CD14-positive monocyte (primary cell): Measurements from ENCODE around the gene SYNJ2. TPM values are rescaled to one million over a fixed set of nuclear protein-coding genes. Genes with fewer than 3 reads are reported as not detected.
A peak's percentile ranks its signal among the peaks of the same experiment; 100 is the strongest.

Experiments used
- DNase-seq, 3 donors: peaks; one replicate each; pipeline ENCODE4 v3.0.0-alpha.2; 2011 to 2022
- H2AFZ ChIP-seq: 2 replicates; pipeline ENCODE4 v1.6.0; 2012; ENCODE audit warnings: mild to moderate bottlenecking, low read depth, low read length, inconsistent platforms; ENCODE audit not compliant: insufficient read depth, poor library complexity, severe bottlenecking
- H3K27ac ChIP-seq, 2 donors: 1 replicate in 1 of 2; 2 replicates in 1 of 2; pipeline ENCODE4 v1.5.1; 2012 to 2013; ENCODE audit warnings: low read length in 2 of 2, control low read depth in 1 of 2, inconsistent platforms in 1 of 2, low read depth in 1 of 2, mild to moderate bottlenecking in 1 of 2
- H3K27me3 ChIP-seq, 2 donors: one replicate each; pipeline versions ENCODE4 v1.6.0 to v1.6.1; 2011 to 2013; ENCODE audit warnings: low read length in 2 of 2; ENCODE audit not compliant: control insufficient read depth in 2 of 2, insufficient read depth in 2 of 2
- H3K36me3 ChIP-seq, 2 donors: replicated peaks in 1 of 2; 1 replicate in 1 of 2; 2 replicates in 1 of 2; pipeline versions ENCODE4 v1.5.1 to v1.6.1; 2012 to 2013; ENCODE audit warnings: low read length in 2 of 2, control low read depth in 1 of 2, inconsistent platforms in 1 of 2, mild to moderate bottlenecking in 1 of 2; ENCODE audit not compliant: insufficient read depth in 2 of 2, control insufficient read depth in 1 of 2
- H3K4me1 ChIP-seq, 2 donors: 1 replicate in 1 of 2; 2 replicates in 1 of 2; pipeline versions ENCODE4 v1.5.1 to v1.6.1; 2012 to 2013; ENCODE audit warnings: low read length in 2 of 2, control low read depth in 1 of 2, inconsistent platforms in 1 of 2, mild to moderate bottlenecking in 1 of 2, moderate library complexity in 1 of 2; ENCODE audit not compliant: insufficient read depth in 2 of 2, control insufficient read depth in 1 of 2
- H3K4me2 ChIP-seq: replicated peaks from 2 replicates; pipeline ENCODE3; 2012; ENCODE audit warnings: low read length, moderate library complexity, mild to moderate bottlenecking; ENCODE audit not compliant: poor library complexity, severe bottlenecking; ENCODE audit errors: extremely low read depth
- H3K4me3 ChIP-seq, 3 experiments: fragments of 200-600 bp in 1 of 3; sonication (generic) in 1 of 3; replicated peaks in 1 of 3; 1 replicate in 2 of 3; 2 replicates in 1 of 3; pipeline ENCODE4 v1.5.1; 2011 to 2013; ENCODE audit warnings: low read length in 3 of 3, mild to moderate bottlenecking in 3 of 3, control low read depth in 2 of 3, low read depth in 2 of 3, inconsistent platforms in 1 of 3, moderate library complexity in 1 of 3
- H3K79me2 ChIP-seq: 2 replicates; pipeline ENCODE4 v1.6.0; 2012; ENCODE audit warnings: mild to moderate bottlenecking, control low read depth, inconsistent platforms, low read length, moderate library complexity; ENCODE audit not compliant: insufficient read depth
- H3K9ac ChIP-seq: 2 replicates; pipeline ENCODE4 v1.6.0; 2017; ENCODE audit warnings: low read length, mild to moderate bottlenecking; ENCODE audit not compliant: insufficient read depth, poor library complexity, severe bottlenecking
- H3K9me3 ChIP-seq, 2 donors: replicated peaks in 1 of 2; 1 replicate in 1 of 2; 2 replicates in 1 of 2; pipeline versions ENCODE4 v1.5.1 to v1.6.1; 2012 to 2013; ENCODE audit warnings: low read length in 2 of 2, control low read depth in 1 of 2; ENCODE audit not compliant: control insufficient read depth in 1 of 2, insufficient read depth in 1 of 2
- H4K20me1 ChIP-seq: 2 replicates; pipeline ENCODE4 v1.6.0; 2012; ENCODE audit warnings: mild to moderate bottlenecking, low read length, control low read depth, moderate library complexity; ENCODE audit not compliant: insufficient read depth
- H3K27ac Mint-ChIP-seq, 7 donors: one replicate each; pipeline ENCODE4 v1.8.0; 2020; ENCODE audit warnings: mild to moderate bottlenecking in 7 of 7, mixed read lengths in 7 of 7, moderate library complexity in 6 of 7, inconsistent platforms in 2 of 7
- H3K27me3 Mint-ChIP-seq, 3 donors: one replicate each; pipeline ENCODE4 v1.8.0; 2021 to 2022; ENCODE audit warnings: low read depth in 3 of 3, mild to moderate bottlenecking in 3 of 3, mixed read lengths in 3 of 3, moderate library complexity in 3 of 3, inconsistent platforms in 1 of 3
- H3K36me3 Mint-ChIP-seq, 2 donors: one replicate each; pipeline ENCODE4 v1.8.0; 2020; ENCODE audit warnings: mixed read lengths in 2 of 2, inconsistent platforms in 1 of 2, mild to moderate bottlenecking in 1 of 2
- H3K4me1 Mint-ChIP-seq: one replicate; pipeline ENCODE4 v1.8.0; 2020; ENCODE audit warnings: mild to moderate bottlenecking, mixed read lengths
- H3K4me3 Mint-ChIP-seq, 2 donors: one replicate each; pipeline ENCODE4 v1.8.0; 2020; ENCODE audit warnings: mild to moderate bottlenecking in 2 of 2, mixed read lengths in 2 of 2, moderate library complexity in 1 of 2
- H3K9me3 Mint-ChIP-seq, 7 donors: one replicate each; pipeline ENCODE4 v1.8.0; 2020 to 2022; ENCODE audit warnings: mixed read lengths in 7 of 7, mild to moderate bottlenecking in 6 of 7, moderate library complexity in 6 of 7, inconsistent platforms in 2 of 7
- CTCF ChIP-seq: fragments of 200-600 bp; IDR thresholded peaks from one replicate; pipeline ENCODE4 v1.8.0; 2022; ENCODE audit warnings: antibody characterized with exemption, mild to moderate bottlenecking
- WGBS: methylation state at CpG from one replicate; pipeline ENCODE4 v1.1.5; 2013; ENCODE audit warnings: missing lambda C conversion rate; ENCODE audit not compliant: insufficient coverage; 5-methylcytosine and 5-hydroxymethylcytosine counted together
- intact Hi-C, 2 donors: fragments of 100-400 bp; cut with micrococcal nuclease; formaldehyde crosslinking; loops; one replicate each; pipeline versions ENCODE4 v1.15.0 to v1.15.1; 2023
- polyA plus RNA-seq, 3 donors: library from polyadenylated mRNA; depleted of rRNA in 1 of 3; unstranded in 2 of 3; stranded (reverse) in 1 of 3; fragments of 300-500 nt in 2 of 3; fragments of >200 nt in 1 of 3; fragmentation: Illumina TruSeq in 2 of 3; gene quantifications; 1 replicate in 2 of 3; 2 replicates in 1 of 3; pipeline ENCODE4 v1.2.3, GENCODE V29; 2012 to 2021

Gene SYNJ2
- polyA plus RNA-seq, 3 donors: 0.82 to 2.0 (median 1.6) TPM

- H3K4me3 ChIP-seq: peak overlapping the region; percentile 40 to 76 (median 58)
- H3K27ac ChIP-seq: peak overlapping the region; percentile 95 to 99
- TF ChIP-seq CTCF: no peak
- H3K9me3 Mint-ChIP-seq: peaks cover 0 to 6% (median 0%) of the 10 kb centered on the region in 7 donors
- DNase-seq: peak; percentile 34 to 63 (median 44)
- H3K27me3 ChIP-seq: no peaks in the 10 kb centered on the region
- peak overlapping the region; percentile 94 to 99 (median 98) for H3K27ac Mint-ChIP-seq
- H3K4me3 Mint-ChIP-seq: peak overlapping the region; percentile 83 to 90
- H3K4me1 Mint-ChIP-seq: peaks cover 70% of the 10 kb centered on the region
- peak overlapping the region; percentile 88 for H3K9ac ChIP-seq
- H3K4me2 ChIP-seq: peak overlapping the region; percentile 77
- no peaks in the 10 kb centered on the region for H4K20me1 ChIP-seq
- peak overlapping the region; percentile 81 for H2AFZ ChIP-seq
- peaks cover 46 to 57% of the 10 kb centered on the region in 2 donors for H3K4me1 ChIP-seq
- H3K36me3 ChIP-seq: no peaks in the 10 kb centered on the region
- WGBS: 57% methylated on average over 9 of the region's 14 CpGs
- intact Hi-C loops: loop anchor here in 1 of 2 donors (10.0 kb wide), 2 partner anchors 77 to 323 kb away; partner anchors contain the start of genes GTF2H5 and SERAC1
- H3K9me3 ChIP-seq: peaks cover 0 to 4% of the 10 kb centered on the region in 2 donors
- H3K36me3 Mint-ChIP-seq: peaks cover 6 to 10% of the 10 kb centered on the region in 2 donors
- peaks cover 0 to 3% (median 1%) of the 10 kb centered on the region in 3 donors for H3K27me3 Mint-ChIP-seq
- H3K79me2 ChIP-seq: peaks cover 4% of the 10 kb centered on the region
Observed at GRCh38 chr6:158087224-158087867, 105.7 kb downstream of the SYNJ2 start.

GRCh38 chr6:158092806-158093205 is 111.1 kb downstream of the SYNJ2 start:
- no peak overlapping the region for H2AFZ ChIP-seq
- no peak overlapping the region for H3K27ac ChIP-seq
- Mint-ChIP-seq H3K27ac (no peak overlapping the region), H3K9me3 (no peaks in the 10 kb centered on the region), H3K36me3 (peaks cover 26 to 36% of the 10 kb centered on the region in 2 donors), H3K4me3 (no peak overlapping the region), H3K4me1 (peaks cover 32% of the 10 kb centered on the region), H3K27me3 (no peaks in the 10 kb centered on the region)
- no peak for TF ChIP-seq CTCF
- no peaks in the 10 kb centered on the region for H3K27me3 ChIP-seq
- peaks cover 4% of the 10 kb centered on the region for H3K79me2 ChIP-seq
- peaks cover 0 to 14% of the 10 kb centered on the region in 2 donors for H3K36me3 ChIP-seq
- no peak overlapping the region for H3K9ac ChIP-seq
- no peaks in the 10 kb centered on the region for H4K20me1 ChIP-seq
- peaks cover 7 to 18% of the 10 kb centered on the region in 2 donors for H3K4me1 ChIP-seq
- DNase-seq: no peak
- no peaks in the 10 kb centered on the region for H3K9me3 ChIP-seq
- intact Hi-C loops: no loop called here
- no peak overlapping the region for H3K4me2 ChIP-seq
- 98% methylated on average over 7 of the region's 9 CpGs for WGBS
- no peak overlapping the region for H3K4me3 ChIP-seq
